Kidney (tissue), 14 donors: ENCODE results near the gene MAP2K3. TPM values are rescaled to one million over a fixed set of nuclear protein-coding genes. Genes with fewer than 3 reads are reported as not detected.
A peak's percentile ranks its signal among the peaks of the same experiment; 100 is the strongest.
"Not testable (repeated sequence)": the region's sequence is repeated elsewhere in the genome, so short reads cannot be mapped to it uniquely, and the experiment has no call there.

Experiments used
- DNase-seq, 5 donors: peaks; one replicate each; pipeline ENCODE4 v3.0.0-alpha.2; 2013 to 2020
- FAIRE-seq: peaks from 2 replicates; lab custom pipeline; 2012; peaks lifted over from hg19 to GRCh38; lab: Jason Lieb, UNC
- H3K27ac ChIP-seq, 2 donors: one replicate each; pipeline ENCODE4 v1.7.0; 2013; ENCODE audit warnings: low read depth in 2 of 2, low read length in 2 of 2, inconsistent platforms in 1 of 2
- H3K27me3 ChIP-seq: one replicate; pipeline ENCODE4 v1.7.1; 2013; ENCODE audit warnings: low read length, inconsistent platforms; ENCODE audit not compliant: control insufficient read depth, insufficient read depth
- H3K36me3 ChIP-seq, 3 donors: one replicate each; pipeline versions ENCODE4 v1.7.0 to v1.7.1; 2013; ENCODE audit warnings: low read length in 3 of 3, control low read depth in 1 of 3, inconsistent platforms in 1 of 3; ENCODE audit not compliant: insufficient read depth in 3 of 3, control insufficient read depth in 2 of 3
- H3K4me1 ChIP-seq, 3 donors: one replicate each; pipeline versions ENCODE4 v1.7.0 to v1.7.1; 2013; ENCODE audit warnings: low read length in 3 of 3, inconsistent platforms in 1 of 3, low read depth in 1 of 3; ENCODE audit not compliant: control insufficient read depth in 2 of 3, insufficient read depth in 2 of 3
- H3K4me3 ChIP-seq, 3 donors: one replicate each; pipeline versions ENCODE4 v1.7.0 to v1.8.1; 2013; ENCODE audit warnings: low read length in 3 of 3, control low read depth in 1 of 3, inconsistent platforms in 1 of 3
- H3K9ac ChIP-seq, 3 donors: one replicate each; pipeline versions ENCODE4 v1.7.0 to v1.7.1; 2013; ENCODE audit warnings: low read length in 3 of 3, control low read depth in 1 of 3, inconsistent platforms in 1 of 3
- H3K9me3 ChIP-seq, 3 donors: one replicate each; pipeline versions ENCODE4 v1.7.0 to v1.7.1; 2013; ENCODE audit warnings: low read length in 3 of 3, control low read depth in 1 of 3, inconsistent platforms in 1 of 3; ENCODE audit not compliant: control insufficient read depth in 2 of 3, insufficient read depth in 1 of 3
- CTCF ChIP-seq: IDR thresholded peaks from 3 replicates; pipeline ENCODE4 v1.5.1; 2012; ENCODE audit warnings: mild to moderate bottlenecking, moderate library complexity, borderline replicate concordance; ENCODE audit not compliant: insufficient read depth; ENCODE audit errors: extremely low read depth
- intact Hi-C: fragments of 100-400 bp; cut with DNase I; formaldehyde crosslinking; loops from one replicate; pipeline ENCODE4 v1.11.1; 2022
- polyA plus RNA-seq: library from polyadenylated mRNA; stranded (reverse); fragments of 350-450 nt; fragmentation: Illumina TruSeq; extraction: RNeasy Lipid Tissue Mini Kit (QIAGEN cat#74804); gene quantifications from one replicate; pipeline ENCODE4 v1.2.3, GENCODE V29; 2014; ENCODE audit warnings: low read depth, low replicate concordance; ENCODE audit not compliant: insufficient read depth
- total RNA-seq: library from RNA; stranded (reverse); fragmentation: NEBNext Ultra II Directional; extraction: Animal tissue kit (Norgen Biotek cat#: 25700); gene quantifications from one replicate; pipeline ENCODE4 v1.2.1, GENCODE V29; 2021
- donor health status: control.
- donor health status: control.
- donor health status: control.
- donor health status: control.
- donor health status: control.
- donor health status: DM: yes; HTN: yes; CAD: no.
- donor health status: Normal renal cell carcinoma (clear cell type).

The MAP2K3 gene
- total and polyA plus RNA-seq, 2 donors from 2014 or later = 40.1 to 44.0 TPM

- H3K27ac ChIP-seq, H3K4me1 ChIP-seq, H3K27me3 ChIP-seq, H3K4me3 ChIP-seq, H3K9ac ChIP-seq, intact Hi-C loops, H3K9me3 ChIP-seq, FAIRE-seq, H3K36me3 ChIP-seq: not testable (repeated sequence)
- DNase-seq = peak in 1 of 5 donors; percentile 26
Measured at GRCh38 chr17:21310766-21311602, 26.5 kb downstream of the MAP2K3 start.

- H3K4me3 ChIP-seq = no peak overlapping the region
- no peak overlapping the region for H3K27ac ChIP-seq
- H3K9me3 ChIP-seq = peaks cover 0 to 7% (median 2%) of the 10 kb centered on the region in 3 donors
- peaks cover 0 to 7% (median 6%) of the 10 kb centered on the region in 3 donors for H3K36me3 ChIP-seq
- no peak for FAIRE-seq
- H3K9ac ChIP-seq = no peak overlapping the region
- no peaks in the 10 kb centered on the region for H3K4me1 ChIP-seq
- TF ChIP-seq CTCF = no peak
- intact Hi-C loops = no loop called here
- no peak for DNase-seq
- no peaks in the 10 kb centered on the region for H3K27me3 ChIP-seq
Measured at GRCh38 chr17:21313320-21313719, 28.8 kb downstream of the MAP2K3 start.

- intact Hi-C loops, FAIRE-seq, DNase-seq: not testable (repeated sequence)
Measured at GRCh38 chr17:21313761-21314160, 29.2 kb downstream of the MAP2K3 start.

GRCh38 chr17:21314261-21314664, 29.8 kb downstream of the MAP2K3 start:
- H3K9me3 ChIP-seq, intact Hi-C loops, FAIRE-seq, H3K9ac ChIP-seq, H3K36me3 ChIP-seq, H3K27ac ChIP-seq, H3K27me3 ChIP-seq, H3K4me3 ChIP-seq, H3K4me1 ChIP-seq: not testable (repeated sequence)
- DNase-seq = peak in 1 of 5 donors; percentile 72

More at GRCh38 chr17:21313761-21314160, 29.2 kb downstream of the MAP2K3 start:
- H3K4me3 ChIP-seq, H3K27ac ChIP-seq, H3K36me3 ChIP-seq, H3K4me1 ChIP-seq, H3K9me3 ChIP-seq, H3K27me3 ChIP-seq, H3K9ac ChIP-seq: not testable (repeated sequence)

GRCh38 chr17:21314701-21315111, 30.2 kb downstream of the MAP2K3 start:
- H3K36me3 ChIP-seq, H3K27ac ChIP-seq, intact Hi-C loops, H3K4me1 ChIP-seq, H3K9me3 ChIP-seq, H3K27me3 ChIP-seq, H3K4me3 ChIP-seq, FAIRE-seq, H3K9ac ChIP-seq: not testable (repeated sequence)
- DNase-seq = peak in 1 of 5 donors; percentile 56

- H3K4me3 ChIP-seq, H3K27me3 ChIP-seq, H3K36me3 ChIP-seq, H3K9me3 ChIP-seq, intact Hi-C loops, H3K9ac ChIP-seq, H3K27ac ChIP-seq, FAIRE-seq, H3K4me1 ChIP-seq: not testable (repeated sequence)
- DNase-seq = peak in 2 of 5 donors; percentile 45 to 54
Measured at GRCh38 chr17:21315246-21316000, 30.9 kb downstream of the MAP2K3 start.

- H3K4me1 ChIP-seq, H3K36me3 ChIP-seq, H3K4me3 ChIP-seq, H3K9ac ChIP-seq, H3K27me3 ChIP-seq, FAIRE-seq, H3K27ac ChIP-seq, H3K9me3 ChIP-seq, intact Hi-C loops: not testable (repeated sequence)
- peak in 1 of 5 donors; percentile 53 for DNase-seq
Measured at GRCh38 chr17:21316212-21316886, 31.8 kb downstream of the MAP2K3 start.
